Measurements from ENCODE around the gene ITGA7. TPM values are rescaled to one million over a fixed set of nuclear protein-coding genes. Genes with fewer than 3 reads are reported as not detected.

ITGA7 gene
- polyA plus RNA-seq, 1 experiment, result 11.6 TPM

GRCh38 chr12:55637467-55637866 is 70.2 kb downstream of the ITGA7 start:
- ChIA-PET POLR2A (no interaction called here), CTCF (interaction anchor here (0.6 kb wide), 1 partner anchor 1037 kb away, joined by 3 read pairs; no protein-coding TSS in a partner anchor)
- DNase-seq (ENCODE audit: low read depth), result no peak
- TF ChIP-seq, protein P1, sequence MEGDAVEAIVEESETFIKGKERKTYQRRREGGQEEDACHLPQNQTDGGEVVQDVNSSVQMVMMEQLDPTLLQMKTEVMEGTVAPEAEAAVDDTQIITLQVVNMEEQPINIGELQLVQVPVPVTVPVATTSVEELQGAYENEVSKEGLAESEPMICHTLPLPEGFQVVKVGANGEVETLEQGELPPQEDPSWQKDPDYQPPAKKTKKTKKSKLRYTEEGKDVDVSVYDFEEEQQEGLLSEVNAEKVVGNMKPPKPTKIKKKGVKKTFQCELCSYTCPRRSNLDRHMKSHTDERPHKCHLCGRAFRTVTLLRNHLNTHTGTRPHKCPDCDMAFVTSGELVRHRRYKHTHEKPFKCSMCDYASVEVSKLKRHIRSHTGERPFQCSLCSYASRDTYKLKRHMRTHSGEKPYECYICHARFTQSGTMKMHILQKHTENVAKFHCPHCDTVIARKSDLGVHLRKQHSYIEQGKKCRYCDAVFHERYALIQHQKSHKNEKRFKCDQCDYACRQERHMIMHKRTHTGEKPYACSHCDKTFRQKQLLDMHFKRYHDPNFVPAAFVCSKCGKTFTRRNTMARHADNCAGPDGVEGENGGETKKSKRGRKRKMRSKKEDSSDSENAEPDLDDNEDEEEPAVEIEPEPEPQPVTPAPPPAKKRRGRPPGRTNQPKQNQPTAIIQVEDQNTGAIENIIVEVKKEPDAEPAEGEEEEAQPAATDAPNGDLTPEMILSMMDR (IDR thresholded peaks at IDR 0.05; ENCODE audit: insufficient read depth, low read depth, low read length), result no peak
- no peaks in the 10 kb centered on the region; the same call in 1 of the 2 replicates for H3K27me3 ChIP-seq (ENCODE audit: control insufficient read depth, insufficient read depth, low read length)
- H3K4me3 ChIP-seq (ENCODE audit: low read depth, low read length), result no peak overlapping the region
- no peaks in the 10 kb centered on the region for H3K36me3 ChIP-seq (ENCODE audit: control insufficient read depth, insufficient read depth, low read length)

DNA sequence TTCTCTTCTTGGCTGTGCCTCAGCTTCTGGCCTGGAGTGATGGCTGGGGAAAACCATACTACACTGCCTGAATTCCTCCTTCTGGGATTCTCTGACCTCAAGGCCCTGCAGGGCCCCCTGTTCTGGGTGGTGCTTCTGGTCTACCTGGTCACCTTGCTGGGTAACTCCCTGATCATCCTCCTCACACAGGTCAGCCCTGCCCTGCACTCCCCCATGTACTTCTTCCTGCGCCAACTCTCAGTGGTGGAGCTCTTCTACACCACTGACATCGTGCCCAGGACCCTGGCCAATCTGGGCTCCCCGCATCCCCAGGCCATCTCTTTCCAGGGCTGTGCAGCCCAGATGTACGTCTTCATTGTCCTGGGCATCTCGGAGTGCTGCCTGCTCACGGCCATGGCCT is 70.9 kb downstream of the ITGA7 start, which contains the start of gene OR10P1:
Gene OR10P1 (plus strand): TSS at position 40 of the 400 bp plus-strand sequence. CDS start 0 bp downstream, at position 40.
- TF ChIP-seq, protein P1 (IDR thresholded peaks at IDR 0.05; ENCODE audit: insufficient read depth, low read depth, low read length), result no peak
- H3K36me3 ChIP-seq (ENCODE audit: control insufficient read depth, insufficient read depth, low read length), result no peaks in the 10 kb centered on the region
- DNase-seq (ENCODE audit: low read depth), result no peak
- ChIA-PET POLR2A (no interaction called here), CTCF (interaction anchor here (0.6 to 2.8 kb wide), 2 partner anchors 19 to 1036 kb away, joined by 3 to 9 read pairs; no protein-coding TSS in a partner anchor)
- H3K4me3 ChIP-seq (ENCODE audit: low read depth, low read length), result no peak within 1 kb of the TSS
- H3K27me3 ChIP-seq (ENCODE audit: control insufficient read depth, insufficient read depth, low read length), result no peaks in the 10 kb centered on the region; the same call in 1 of the 2 replicates

DNA sequence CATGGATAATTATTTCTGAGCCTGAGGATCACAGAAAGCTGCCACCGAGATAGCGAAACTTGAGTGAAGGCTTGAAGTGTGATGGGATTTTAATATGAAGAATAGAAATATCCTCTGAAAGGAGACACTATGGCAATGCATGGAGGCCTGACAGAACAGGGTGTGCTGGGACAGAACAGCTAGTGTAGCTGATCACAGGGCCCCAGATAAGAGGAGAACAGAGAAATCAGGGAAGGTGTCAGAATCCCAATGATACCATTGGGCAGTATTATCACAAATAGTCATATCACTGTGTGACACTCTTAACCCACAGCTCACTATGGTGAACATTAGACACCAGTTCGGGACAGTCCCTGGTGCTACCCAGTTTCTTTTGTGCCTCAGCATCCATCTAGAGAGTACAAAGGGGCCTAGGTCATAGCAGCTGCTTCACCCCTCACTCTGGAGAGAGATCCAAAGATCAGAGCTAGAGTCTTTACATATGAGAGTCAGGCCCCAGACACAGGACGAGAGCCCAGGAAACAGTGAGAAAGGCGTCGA is 71.5 kb downstream of the ITGA7 start:
- DNase-seq (ENCODE audit: low read depth), result no peak
- TF ChIP-seq, protein P1 (IDR thresholded peaks at IDR 0.05; ENCODE audit: insufficient read depth, low read depth, low read length), result no peak
- Histone ChIP-seq H3K4me3 (ENCODE audit: low read depth, low read length) (no peak overlapping the region), H3K27me3 (ENCODE audit: control insufficient read depth, insufficient read depth, low read length) (no peaks in the 10 kb centered on the region; the same call in 1 of the 2 replicates), H3K36me3 (ENCODE audit: control insufficient read depth, insufficient read depth, low read length) (no peaks in the 10 kb centered on the region)
- ChIA-PET POLR2A (no interaction called here), CTCF (interaction anchor here (2.8 kb wide), 1 partner anchor 20 kb away, joined by 9 read pairs; no protein-coding TSS in a partner anchor)

Small RNA genes lying within 50 kb of the gene (small RNA-seq; reads per million reads assigned to genes)
- gene AC009779.1 (ENCODE audit: insufficient read length, low read depth, low replicate concordance) (not detected), gene AC009779.5 (ENCODE audit: insufficient read length, low read depth, low replicate concordance) (not detected), gene RF00017 (ENCODE audit: insufficient read length, low read depth, low replicate concordance) (not detected)

Other genes with a start within 250 kb of the ITGA7 start
- not detected in 2 replicates for gene OR6C70, start 237.8 kb downstream of the ITGA7 start, polyA plus RNA-seq (2011; rRNA removed)
- not detected in 2 replicates for gene OR6C68, start 215.5 kb downstream of the ITGA7 start, polyA plus RNA-seq (2011; rRNA removed)
- gene OR6C4, start 158.3 kb downstream of the ITGA7 start, polyA plus RNA-seq (2011; rRNA removed), result not detected in 2 replicates
- not detected in 2 replicates for gene OR2AP1, start 135.4 kb downstream of the ITGA7 start, polyA plus RNA-seq (2011; rRNA removed)
- gene OR10P1, start 71.0 kb downstream of the ITGA7 start, polyA plus RNA-seq (2011; rRNA removed), result not detected in 2 replicates
- 147 and 172 TPM in 2 replicates for gene BLOC1S1, start 8.1 kb upstream of the ITGA7 start, polyA plus RNA-seq (2011; rRNA removed)
- 4.5 and 6.2 TPM in 2 replicates for gene RDH5, start 12.5 kb upstream of the ITGA7 start, polyA plus RNA-seq (2011; rRNA removed)
- gene CD63, start 21.1 kb upstream of the ITGA7 start, polyA plus RNA-seq (2011; rRNA removed), result 974 and 1,937 TPM in 2 replicates
- 2.9 and 3.8 TPM in 2 replicates for gene GDF11, start 35.2 kb upstream of the ITGA7 start, polyA plus RNA-seq (2011; rRNA removed)
- gene SARNP, start 109.8 kb upstream of the ITGA7 start, polyA plus RNA-seq (2011; rRNA removed), result 52.1 and 102 TPM in 2 replicates
- gene ORMDL2, start 110.1 kb upstream of the ITGA7 start, polyA plus RNA-seq (2011; rRNA removed), result 47.4 and 63.9 TPM in 2 replicates
- gene DNAJC14, start 121.7 kb upstream of the ITGA7 start, polyA plus RNA-seq (2011; rRNA removed), result 6.4 and 8.4 TPM in 2 replicates
- 34.2 and 40.7 TPM in 2 replicates for gene MMP19, start 135.0 kb upstream of the ITGA7 start, polyA plus RNA-seq (2011; rRNA removed)
- 37.1 and 37.8 TPM in 2 replicates for gene PYM1, start 220.0 kb upstream of the ITGA7 start, polyA plus RNA-seq (2011; rRNA removed)
- 53.0 and 56.2 TPM in 2 replicates for gene DGKA, start 223.3 kb upstream of the ITGA7 start, polyA plus RNA-seq (2011; rRNA removed)